Right atrium auricular region (tissue), 2 donors: ENCODE data around the gene ARMC10. TPM values are rescaled to one million over a fixed set of nuclear protein-coding genes. Genes with fewer than 3 reads are reported as not detected.

ENCODE experiments used
- DNase-seq: peaks from one replicate; pipeline ENCODE4 v3.0.0-alpha.2; 2019; ENCODE audit warnings: low spot score
- H3K27ac ChIP-seq, 2 donors: fragments of 200-600 bp; sonication (generic); 1 replicate in 1 of 2; 2 replicates in 1 of 2; pipeline ENCODE4 v1.5.1; 2016 to 2019
- H3K27me3 ChIP-seq, 2 donors: fragments of 200-600 bp; sonication (generic); one replicate each; pipeline versions ENCODE4 v1.5.1 to v1.6.0; 2017 to 2019
- H3K36me3 ChIP-seq: fragments of 200-600 bp; sonication (generic); one replicate; pipeline ENCODE4 v1.5.1; 2016
- H3K4me1 ChIP-seq, 2 donors: fragments of 200-600 bp; sonication (generic); one replicate each; pipeline versions ENCODE4 v1.5.1 to v1.6.0; 2017 to 2019
- H3K4me3 ChIP-seq, 2 donors: fragments of 200-600 bp; sonication (generic); 1 replicate in 1 of 2; 2 replicates in 1 of 2; pipeline ENCODE4 v1.5.1; 2017 to 2019; ENCODE audit warnings: mild to moderate bottlenecking in 1 of 2, moderate library complexity in 1 of 2
- H3K9me3 ChIP-seq, 2 donors: fragments of 200-600 bp; sonication (generic); one replicate each; pipeline ENCODE4 v1.5.1; 2019
- CTCF ChIP-seq, 2 donors: fragments of 200-600 bp; sonication (generic); IDR thresholded peaks; one replicate each; pipeline ENCODE4 v1.5.1; 2019; ENCODE audit warnings: antibody characterized with exemption in 2 of 2
- total RNA-seq, 2 donors: library from RNA; depleted of rRNA; stranded (reverse); fragments of >200 nt; gene quantifications; one replicate each; pipeline ENCODE4 v1.1.0, GENCODE V29; 2016

ARMC10 gene
- total RNA-seq, 2 donors from 2014 or later: 11.6 to 20.2 TPM

DNA sequence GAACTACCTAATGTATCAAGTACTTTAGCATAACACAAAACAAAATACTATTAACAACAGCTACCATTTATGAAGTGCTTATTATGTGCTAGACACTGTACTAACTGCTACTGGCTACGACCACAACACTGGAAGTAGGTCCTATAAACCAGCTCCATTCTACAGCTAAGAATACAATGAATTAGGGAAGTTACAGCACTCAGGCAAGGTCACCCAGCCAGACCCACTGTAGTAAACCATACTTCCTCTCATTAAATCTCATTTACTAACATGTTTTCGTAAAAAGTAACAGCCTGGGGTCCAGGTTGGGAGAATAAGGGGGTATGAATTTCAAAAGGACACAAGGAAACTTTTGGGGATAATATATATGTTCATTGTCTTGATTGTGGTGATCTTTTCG is 48.6 kb downstream of the ARMC10 start:
- Histone ChIP-seq H3K4me3 (no peak overlapping the region), H3K4me1 (no peaks in the 10 kb centered on the region), H3K36me3 (peaks cover 29% of the 10 kb centered on the region), H3K9me3 (no peaks in the 10 kb centered on the region), H3K27ac (no peak overlapping the region), H3K27me3 (no peaks in the 10 kb centered on the region)
- DNase-seq: no peak
- no peak for TF ChIP-seq CTCF (IDR thresholded peaks at IDR 0.05)

GRCh38 chr7:103124429-103124979 is 49.6 kb downstream of the ARMC10 start:
- Histone ChIP-seq H3K27ac (no peak overlapping the region), H3K4me3 (no peak overlapping the region), H3K27me3 (no peaks in the 10 kb centered on the region), H3K4me1 (no peaks in the 10 kb centered on the region), H3K36me3 (peaks cover 29% of the 10 kb centered on the region), H3K9me3 (no peaks in the 10 kb centered on the region)
- DNase-seq: no peak
- no peak for TF ChIP-seq CTCF (IDR thresholded peaks at IDR 0.05)

DNA sequence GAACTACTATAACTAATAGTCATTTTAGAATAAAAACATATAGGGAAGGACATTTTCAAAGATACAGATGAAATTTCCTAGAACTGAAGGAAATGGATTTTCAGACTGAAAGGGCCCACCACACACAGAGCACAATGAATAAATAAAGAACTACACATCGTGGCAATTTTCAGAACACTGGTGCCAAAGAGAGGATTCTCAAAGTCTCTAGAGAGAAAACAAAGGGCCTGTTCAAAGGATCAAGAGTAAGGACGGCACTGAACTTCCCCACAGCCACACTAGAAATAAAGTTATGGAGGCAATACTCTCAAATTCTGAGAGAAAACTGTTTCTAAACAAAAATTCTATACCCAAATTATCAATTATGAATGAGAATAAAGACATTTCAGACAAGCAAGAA is 52.1 kb downstream of the ARMC10 start:
- H3K9me3 ChIP-seq: no peaks in the 10 kb centered on the region
- no peak overlapping the region for H3K4me3 ChIP-seq
- no peak overlapping the region for H3K27ac ChIP-seq
- H3K36me3 ChIP-seq: peaks cover 17% of the 10 kb centered on the region
- DNase-seq: no peak
- TF ChIP-seq CTCF (IDR thresholded peaks at IDR 0.05): no peak
- no peaks in the 10 kb centered on the region for H3K4me1 ChIP-seq
- H3K27me3 ChIP-seq: no peaks in the 10 kb centered on the region

DNA sequence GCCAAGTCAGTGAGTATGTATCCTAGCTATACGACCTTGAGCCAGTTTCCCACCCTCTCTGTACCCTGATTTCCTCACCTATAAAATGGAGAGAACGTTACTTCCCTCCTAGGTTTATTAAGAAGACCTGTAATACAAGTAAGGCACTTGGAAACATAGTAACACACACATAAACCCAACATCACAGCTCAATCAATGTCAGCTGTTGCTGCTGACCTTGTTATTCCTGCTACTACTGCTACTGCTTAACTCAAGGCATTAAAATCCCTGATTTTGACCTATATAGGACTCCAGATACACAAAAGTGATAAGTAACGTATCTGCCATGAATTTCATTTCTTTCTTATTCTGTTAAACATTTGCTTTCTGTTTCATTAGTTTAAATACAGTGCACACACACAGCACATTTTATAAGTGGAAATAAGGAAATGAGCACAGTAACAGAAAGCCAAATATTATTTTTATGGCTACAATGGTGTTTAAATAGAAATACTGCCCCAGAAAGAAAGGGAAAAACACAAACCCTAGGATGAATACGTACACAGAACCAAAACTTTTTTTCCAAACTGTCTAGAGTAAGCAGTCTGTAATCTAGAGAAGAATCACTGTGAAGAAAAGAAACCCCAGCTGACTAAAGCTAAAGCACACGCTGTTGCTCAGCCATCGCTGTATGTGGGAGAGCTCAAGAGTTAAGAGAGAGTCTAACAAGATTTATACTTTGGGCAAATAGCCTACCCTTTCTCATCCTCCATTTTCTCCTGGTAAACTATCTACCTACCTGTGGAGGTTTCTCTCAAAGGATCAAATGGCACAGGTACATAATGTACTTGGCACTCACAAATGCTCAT is 55.0 kb downstream of the ARMC10 start:
- no peaks in the 10 kb centered on the region for H3K27me3 ChIP-seq
- H3K4me1 ChIP-seq: no peaks in the 10 kb centered on the region
- TF ChIP-seq CTCF (IDR thresholded peaks at IDR 0.05): no peak
- no peak for DNase-seq
- H3K27ac ChIP-seq: no peak overlapping the region
- peaks cover 17% of the 10 kb centered on the region for H3K36me3 ChIP-seq
- no peaks in the 10 kb centered on the region for H3K9me3 ChIP-seq
- no peak overlapping the region for H3K4me3 ChIP-seq

DNA sequence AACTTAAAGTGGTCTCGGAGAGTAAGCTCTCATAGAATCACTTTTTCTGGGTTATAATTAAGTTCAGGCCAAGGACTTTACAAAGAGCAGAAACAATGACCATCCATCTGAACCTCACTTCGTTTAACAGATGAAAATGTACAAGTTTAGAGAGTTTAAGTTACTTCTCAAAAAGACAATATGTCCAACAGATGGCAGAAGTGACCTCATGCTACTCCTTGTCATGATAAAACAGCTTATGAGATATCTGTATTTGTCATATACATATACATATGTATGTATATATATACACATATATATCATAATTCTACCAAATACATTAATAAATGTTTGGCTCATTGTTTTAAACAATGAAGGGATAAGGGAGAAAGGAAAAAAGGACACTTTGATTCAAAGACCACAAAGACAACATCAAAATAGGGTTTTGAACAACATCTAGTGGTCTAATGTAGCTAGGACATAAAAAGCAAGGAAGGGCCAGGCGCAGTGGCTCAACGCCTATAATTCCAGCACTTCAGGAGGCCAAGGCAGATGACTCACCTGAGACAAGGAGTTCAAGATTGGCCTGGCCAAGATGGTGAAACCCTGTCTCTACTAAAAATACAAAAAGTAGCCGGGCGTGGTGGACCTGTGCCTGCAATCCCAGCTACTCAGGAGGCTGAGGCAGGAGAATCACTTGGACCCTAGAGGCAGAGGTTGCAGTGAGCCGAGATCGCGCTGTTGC is 56.1 kb downstream of the ARMC10 start:
- H3K9me3 ChIP-seq: no peaks in the 10 kb centered on the region
- no peak for TF ChIP-seq CTCF (IDR thresholded peaks at IDR 0.05)

More for the DNA sequence above, 56.1 kb downstream of the ARMC10 start:
- Histone ChIP-seq H3K27ac (no peak overlapping the region), H3K4me3 (no peak overlapping the region), H3K27me3 (no peaks in the 10 kb centered on the region), H3K36me3 (peaks cover 13% of the 10 kb centered on the region), H3K4me1 (no peaks in the 10 kb centered on the region)
- DNase-seq: no peak
